GM12872 (cell line): ENCODE measurements around the gene SIM1.

Experiments used
- CTCF ChIP-seq: IDR thresholded peaks from 3 replicates; pipeline ENCODE4 v1.5.1; 2011; ENCODE audit warnings: low read depth, mild to moderate bottlenecking, low read length, moderate library complexity; ENCODE audit not compliant: insufficient read depth

The SIM1 gene, protein sequence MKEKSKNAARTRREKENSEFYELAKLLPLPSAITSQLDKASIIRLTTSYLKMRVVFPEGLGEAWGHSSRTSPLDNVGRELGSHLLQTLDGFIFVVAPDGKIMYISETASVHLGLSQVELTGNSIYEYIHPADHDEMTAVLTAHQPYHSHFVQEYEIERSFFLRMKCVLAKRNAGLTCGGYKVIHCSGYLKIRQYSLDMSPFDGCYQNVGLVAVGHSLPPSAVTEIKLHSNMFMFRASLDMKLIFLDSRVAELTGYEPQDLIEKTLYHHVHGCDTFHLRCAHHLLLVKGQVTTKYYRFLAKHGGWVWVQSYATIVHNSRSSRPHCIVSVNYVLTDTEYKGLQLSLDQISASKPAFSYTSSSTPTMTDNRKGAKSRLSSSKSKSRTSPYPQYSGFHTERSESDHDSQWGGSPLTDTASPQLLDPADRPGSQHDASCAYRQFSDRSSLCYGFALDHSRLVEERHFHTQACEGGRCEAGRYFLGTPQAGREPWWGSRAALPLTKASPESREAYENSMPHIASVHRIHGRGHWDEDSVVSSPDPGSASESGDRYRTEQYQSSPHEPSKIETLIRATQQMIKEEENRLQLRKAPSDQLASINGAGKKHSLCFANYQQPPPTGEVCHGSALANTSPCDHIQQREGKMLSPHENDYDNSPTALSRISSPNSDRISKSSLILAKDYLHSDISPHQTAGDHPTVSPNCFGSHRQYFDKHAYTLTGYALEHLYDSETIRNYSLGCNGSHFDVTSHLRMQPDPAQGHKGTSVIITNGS

GRCh38 chr6:100464903-100465700, at the start of gene SIM1:
Gene SIM1 (minus strand): TSS chr6:100464921. CDS start chr6:100463468, 1,453 bp downstream.
- TF ChIP-seq CTCF = no peak

- TF ChIP-seq CTCF = no peak
Measured at GRCh38 chr6:100512203-100512862, 47.6 kb upstream of the SIM1 start.

DNA sequence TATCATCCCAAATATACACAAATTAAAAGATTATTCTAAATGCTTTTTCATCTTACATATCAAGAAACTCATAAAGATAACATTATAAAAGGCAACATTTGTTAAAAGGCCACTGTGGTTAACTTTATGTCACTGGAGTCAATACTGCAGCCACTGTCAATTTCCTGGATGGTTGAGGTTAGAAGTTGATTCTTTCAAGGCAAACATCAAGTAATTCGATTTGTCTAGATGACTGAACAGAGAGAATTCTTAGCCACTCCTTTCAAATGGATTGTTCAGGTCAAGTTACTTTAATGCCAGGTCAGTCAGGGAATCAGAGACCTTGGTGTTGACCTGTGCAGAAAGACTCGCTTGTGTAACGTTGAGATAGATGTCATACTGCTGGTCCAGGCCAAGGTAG, 44.4 kb upstream of the SIM1 start:
- TF ChIP-seq CTCF = no peak

DNA sequence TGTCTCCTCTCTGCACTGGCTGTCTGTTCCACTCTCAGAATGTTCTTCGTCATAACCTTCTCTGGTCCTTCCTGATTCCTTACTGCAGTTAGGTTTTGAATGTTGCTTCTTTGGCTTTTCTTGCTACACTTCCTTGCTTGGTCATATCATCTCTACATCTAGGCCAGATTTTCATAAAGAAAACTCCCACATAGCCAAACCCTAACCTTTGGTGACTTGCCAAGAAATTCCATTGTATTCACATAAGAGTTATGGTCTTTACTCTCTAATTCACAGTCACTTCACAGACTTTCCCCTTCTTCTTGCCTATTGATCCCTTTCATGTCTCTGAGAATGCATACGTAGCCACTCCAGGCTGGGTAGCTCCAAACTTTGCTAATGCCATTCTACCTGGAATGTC, 41.9 kb upstream of the SIM1 start:
- no peak for TF ChIP-seq CTCF

GRCh38 chr6:100504786-100505737, 40.3 kb upstream of the SIM1 start:
- no peak for TF ChIP-seq CTCF

GRCh38 chr6:100503043-100503705, 38.5 kb upstream of the SIM1 start:
- no peak for TF ChIP-seq CTCF
